Superior temporal gyrus (tissue), 1 donor: ENCODE measurements around the gene KIRREL3.

Source experiments
- DNase-seq: peaks from one replicate; pipeline ENCODE4 v3.0.0-alpha.2; 2016; ENCODE audit errors: extremely low spot score

KIRREL3 gene

DNA sequence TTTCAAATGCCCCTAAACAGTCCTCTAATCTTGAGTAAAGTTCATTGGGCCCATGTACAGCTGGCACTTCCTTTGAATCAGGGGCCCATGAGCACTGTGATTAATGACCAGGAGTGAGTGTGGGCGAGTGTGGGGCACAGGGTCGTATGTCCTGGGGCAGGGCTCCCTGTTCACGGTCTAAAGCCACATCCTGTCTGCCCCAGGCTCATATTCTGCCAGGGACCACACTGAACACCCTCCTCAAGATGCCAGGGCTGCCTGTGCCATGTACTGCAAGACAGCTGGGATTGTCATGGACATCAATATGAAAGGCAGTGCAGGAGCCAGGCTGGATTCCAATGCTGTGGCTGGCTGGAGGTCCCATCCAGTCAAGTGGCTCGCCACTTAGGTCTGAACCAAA lies 130.5 kb downstream of the KIRREL3 start:
- DNase-seq = no peak

- no peak for DNase-seq
Observed at GRCh38 chr11:126868741-126869140, 131.8 kb downstream of the KIRREL3 start.

GRCh38 chr11:126864934-126865333 lies 135.6 kb downstream of the KIRREL3 start:
- DNase-seq = no peak

DNA sequence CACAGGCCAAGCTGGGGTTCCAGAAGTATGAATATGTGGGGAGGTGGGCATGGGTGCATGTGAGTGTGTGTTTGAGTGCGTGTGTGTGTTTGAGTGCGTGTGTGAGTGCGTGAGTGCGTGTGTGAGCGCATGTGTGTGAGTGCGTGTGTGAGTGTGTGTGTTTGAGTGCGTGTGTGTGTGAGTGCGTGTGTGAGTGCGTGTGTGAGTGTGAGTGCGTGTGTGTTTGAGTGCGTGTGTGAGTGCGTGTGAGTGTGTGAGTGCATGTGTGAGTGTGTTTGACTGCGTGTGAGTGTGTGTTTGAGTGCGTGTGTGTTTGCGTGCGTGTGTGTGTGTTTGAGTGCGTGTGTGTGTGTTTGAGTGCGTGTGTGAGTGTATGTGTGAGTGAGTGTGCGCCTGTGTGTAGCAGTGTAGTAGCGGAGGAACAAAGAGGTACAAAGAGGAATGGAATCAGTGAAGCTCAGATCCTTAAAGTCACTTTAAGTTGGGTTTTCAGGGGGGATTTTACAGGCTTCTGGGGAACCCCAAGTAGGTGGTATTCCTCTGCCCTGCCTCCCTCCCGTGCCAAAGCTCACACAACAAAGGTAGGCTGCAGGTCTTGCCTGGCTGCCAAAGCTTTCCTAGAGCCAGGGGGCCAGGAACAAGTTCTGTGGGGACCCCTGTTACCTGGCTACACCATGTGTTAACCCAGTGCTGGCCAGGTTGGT lies 137.1 kb downstream of the KIRREL3 start:
- DNase-seq = no peak

DNA sequence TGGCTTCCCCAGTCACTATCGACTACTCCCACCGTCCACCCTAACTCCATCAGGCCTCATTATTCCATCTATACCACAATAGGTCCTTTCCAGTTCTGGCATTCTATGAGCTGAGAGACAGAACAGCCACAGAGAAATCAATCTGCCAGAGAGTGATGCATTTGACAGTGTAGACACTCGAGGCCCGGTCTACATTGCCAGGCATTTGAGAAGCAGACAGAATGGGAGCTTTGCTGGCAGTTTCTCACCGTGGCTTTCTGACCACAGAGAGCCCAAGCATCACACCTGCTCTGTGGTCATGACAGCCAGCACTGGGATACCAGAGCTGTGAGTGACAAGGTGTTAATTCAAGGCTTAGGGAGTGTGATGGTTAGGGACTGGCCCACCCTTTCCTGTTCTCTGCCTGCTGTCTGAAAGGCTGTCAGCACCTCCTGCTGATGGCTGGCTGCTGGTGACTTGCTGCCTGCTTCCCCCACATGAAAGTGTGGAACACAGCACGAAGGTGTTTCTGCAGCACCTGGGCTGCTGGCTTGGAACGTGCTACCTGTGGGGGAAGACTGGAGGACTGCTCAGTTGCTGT lies 137.8 kb downstream of the KIRREL3 start:
- no peak for DNase-seq

- no peak for DNase-seq
Observed at GRCh38 chr11:126861796-126862459, 138.6 kb downstream of the KIRREL3 start.

GRCh38 chr11:126857860-126858808 lies 142.4 kb downstream of the KIRREL3 start:
- no peak for DNase-seq

DNA sequence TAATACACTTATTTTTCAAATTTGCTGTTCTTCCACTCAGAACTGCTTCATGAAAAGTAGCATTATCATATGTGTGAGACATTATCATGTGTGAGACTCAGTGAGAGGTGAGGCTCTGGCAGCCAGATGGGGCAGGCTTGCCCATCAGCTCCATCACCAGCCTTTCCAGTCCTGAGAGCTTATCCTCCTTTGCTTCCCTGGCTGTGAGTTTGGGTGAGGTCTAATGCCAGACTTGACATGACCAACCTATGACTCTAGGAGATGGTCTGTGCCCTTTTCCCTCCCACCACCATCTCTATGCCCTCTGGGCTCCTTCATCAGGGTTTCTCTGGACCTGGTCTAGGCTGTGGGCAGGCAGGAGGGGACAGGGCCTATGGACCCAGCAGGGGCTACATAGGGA lies 145.0 kb downstream of the KIRREL3 start:
- no peak for DNase-seq

DNA sequence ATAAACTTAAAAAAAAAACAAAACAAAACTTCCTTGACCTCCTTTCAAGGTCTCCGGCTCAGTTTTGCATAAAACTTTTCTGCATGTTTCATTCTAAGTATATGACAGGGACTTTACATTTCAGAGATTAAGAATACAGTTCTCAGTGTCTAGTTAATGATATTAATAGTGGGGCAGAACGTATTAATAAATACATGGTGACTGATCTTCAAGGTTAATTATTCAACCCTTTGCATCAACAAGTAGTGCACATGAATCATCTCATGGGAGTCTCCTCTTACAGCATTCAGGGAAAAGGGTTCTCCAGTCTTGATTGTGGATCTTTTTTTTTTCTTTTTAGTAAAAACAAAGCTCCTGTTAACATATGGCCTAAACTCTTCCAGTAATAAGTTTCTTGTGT lies 146.8 kb downstream of the KIRREL3 start:
- DNase-seq = no peak

DNA sequence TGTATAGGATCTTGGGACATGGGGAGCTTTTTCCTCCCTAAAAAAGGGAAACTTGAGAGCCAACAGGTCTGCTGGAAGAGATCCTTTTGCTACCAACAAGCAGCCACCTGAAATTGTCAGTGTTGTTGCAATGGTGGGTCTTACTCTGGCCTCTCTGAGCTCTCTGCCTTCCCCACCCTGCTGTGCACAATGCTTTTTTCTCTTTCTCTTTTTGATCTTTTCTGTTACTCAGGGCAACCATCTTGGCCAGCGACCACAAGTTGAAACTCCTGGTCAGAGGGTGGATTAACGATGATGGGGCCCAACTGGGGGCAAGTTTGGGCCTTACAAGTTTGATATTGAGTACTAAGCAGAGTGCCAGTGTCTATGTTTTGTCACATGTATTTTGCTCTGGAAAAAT lies 155.8 kb downstream of the KIRREL3 start:
- DNase-seq = no peak

DNA sequence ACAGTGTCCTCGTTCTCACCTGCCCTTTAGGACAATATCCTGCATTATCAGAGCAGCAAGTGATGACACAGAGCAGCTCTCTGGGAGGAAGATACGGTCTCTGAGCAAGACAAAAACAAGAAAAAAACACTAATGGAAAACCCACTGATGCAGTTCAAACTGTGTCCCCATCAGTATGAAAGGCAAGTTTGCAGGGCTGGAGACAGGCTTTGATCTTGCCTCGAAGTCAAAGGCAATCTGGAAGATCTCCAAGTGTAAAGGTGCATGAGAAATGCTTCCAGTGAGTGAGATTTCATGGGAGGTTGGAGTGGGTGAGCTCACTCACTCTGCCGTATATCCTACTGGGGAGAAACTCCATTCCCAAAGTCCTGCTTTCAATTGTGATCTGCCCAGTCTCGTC lies 157.5 kb downstream of the KIRREL3 start:
- no peak for DNase-seq

DNA sequence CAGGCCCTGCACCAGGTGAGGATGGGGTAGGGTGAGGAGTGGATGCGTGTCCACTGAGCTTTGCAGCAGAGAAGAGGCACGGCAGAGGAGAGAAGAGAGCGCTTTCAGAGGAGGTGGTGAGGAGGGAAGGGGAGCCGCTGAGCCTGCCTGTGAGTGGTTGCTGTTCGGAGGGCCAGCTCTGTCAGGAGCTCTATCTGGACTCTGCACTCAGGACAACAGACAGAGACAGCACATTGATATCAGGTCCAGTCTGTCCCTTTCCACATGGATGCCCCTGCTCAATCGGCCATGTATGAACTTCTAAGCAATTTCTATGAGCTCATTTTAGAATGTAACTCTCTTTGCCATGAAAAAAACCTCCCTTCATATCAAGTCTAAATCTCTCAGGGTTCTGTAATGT lies 158.6 kb downstream of the KIRREL3 start:
- no peak for DNase-seq

DNA sequence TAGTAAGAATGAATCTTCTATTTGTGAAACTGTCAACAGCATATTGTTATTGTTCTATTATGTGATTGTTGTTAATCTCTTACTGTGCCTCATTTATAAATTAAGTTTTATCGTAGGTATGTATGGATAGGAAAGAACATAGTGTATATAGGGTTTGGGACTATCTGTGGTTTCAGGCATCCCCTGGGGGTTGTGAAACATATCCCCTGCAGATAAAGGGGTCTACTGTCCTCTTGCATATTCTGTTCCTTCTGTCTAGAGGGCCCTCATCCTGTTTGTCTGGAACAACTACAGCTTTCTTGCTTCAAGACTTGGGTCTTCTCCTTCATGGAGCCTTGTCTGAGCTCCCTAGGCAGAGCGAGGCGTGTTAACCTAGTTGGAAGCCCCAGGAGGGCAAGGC lies 159.6 kb downstream of the KIRREL3 start:
- DNase-seq = no peak

DNA sequence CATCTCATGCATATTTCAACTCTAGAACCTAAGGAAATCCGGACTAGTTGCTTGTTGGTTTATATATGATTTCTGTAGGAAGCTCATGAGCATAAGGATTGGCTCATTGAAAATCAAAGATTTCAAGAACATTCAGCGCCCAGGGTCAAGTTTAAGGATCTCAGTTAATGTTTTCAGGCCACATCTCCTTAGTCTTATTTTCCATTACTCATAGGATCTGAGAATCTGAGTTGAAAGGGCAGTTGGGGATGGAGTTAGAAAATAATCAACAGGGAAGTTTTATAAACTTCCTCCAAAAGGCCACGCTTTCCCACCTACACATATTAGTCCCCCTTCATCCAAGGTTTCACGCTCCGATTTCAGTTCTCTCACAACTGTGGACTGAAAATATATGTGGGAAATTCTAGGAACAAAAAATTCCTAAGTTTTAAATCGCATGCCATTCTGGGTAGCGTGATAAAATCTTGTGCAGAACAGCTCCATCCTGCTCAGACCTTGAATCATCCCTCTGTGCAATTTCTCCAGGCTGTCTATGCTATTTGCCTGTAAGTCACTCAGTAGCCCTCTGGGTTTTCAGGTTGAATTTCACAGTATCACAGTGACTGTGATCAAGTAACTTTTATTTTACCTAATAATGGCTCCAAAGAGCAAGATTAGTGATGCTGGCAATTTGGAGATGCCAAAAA lies 160.2 kb downstream of the KIRREL3 start:
- peak; percentile 40 for DNase-seq

DNA sequence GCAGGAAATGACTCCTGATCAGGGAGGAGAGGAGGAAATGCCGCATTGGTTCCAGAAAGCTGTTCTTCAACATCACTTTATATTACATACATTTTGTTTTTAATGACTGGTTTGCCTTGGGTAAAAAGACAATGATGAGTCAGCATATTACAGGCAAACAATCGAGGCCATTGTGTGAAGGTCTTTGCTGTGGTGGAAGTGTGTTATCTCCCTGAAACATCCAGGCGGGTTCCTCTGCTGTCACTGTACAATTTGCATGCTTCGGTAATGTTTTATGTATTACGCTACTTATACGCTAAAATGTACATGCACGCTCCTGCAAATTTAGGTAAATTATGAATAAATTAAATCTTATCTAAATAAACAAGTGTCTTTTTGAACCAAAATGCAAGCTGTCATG lies 161.1 kb downstream of the KIRREL3 start:
- DNase-seq = peak; percentile 85

GRCh38 chr11:126838779-126839178 lies 161.8 kb downstream of the KIRREL3 start:
- no peak for DNase-seq

DNA sequence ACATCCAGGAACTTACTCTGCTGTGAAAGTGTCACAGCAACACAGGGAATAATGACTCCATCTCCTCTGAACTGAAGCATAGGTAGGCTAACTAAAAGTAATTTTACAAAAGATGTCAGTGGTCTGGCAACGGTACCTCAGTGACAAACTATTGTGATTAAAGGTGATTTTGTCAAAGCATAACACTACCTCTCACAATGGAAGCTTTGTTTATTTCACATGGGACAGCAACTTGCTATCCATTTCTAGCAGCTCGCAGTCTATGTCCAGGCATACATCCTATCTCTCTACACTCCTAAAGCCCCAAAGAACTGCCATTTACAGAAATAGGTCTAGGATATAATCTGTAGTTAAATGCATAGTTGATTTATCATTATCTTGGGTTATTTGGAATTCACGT lies 163.0 kb downstream of the KIRREL3 start:
- no peak for DNase-seq

GRCh38 chr11:126834573-126834972 lies 166.0 kb downstream of the KIRREL3 start:
- peak; percentile 44 for DNase-seq

DNA sequence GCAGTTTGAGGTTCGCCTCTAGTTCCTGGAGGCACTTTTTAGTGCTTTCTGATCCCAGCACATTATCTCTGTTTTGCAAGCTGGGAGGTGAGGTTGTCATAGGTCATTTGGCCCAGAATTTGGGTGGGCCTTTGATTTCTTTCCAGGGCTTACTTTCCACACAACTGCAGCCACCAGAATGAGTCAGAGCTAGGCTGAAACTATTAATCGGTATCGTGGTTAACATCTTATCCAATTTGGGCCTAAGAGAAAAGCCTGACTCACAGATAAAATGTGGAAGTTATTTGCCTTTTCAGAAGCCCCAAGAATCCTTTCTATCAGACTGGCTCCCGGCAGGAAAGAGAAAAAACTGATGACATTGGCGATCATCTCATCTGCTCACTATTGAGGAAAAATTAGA lies 166.4 kb downstream of the KIRREL3 start:
- DNase-seq = no peak

DNA sequence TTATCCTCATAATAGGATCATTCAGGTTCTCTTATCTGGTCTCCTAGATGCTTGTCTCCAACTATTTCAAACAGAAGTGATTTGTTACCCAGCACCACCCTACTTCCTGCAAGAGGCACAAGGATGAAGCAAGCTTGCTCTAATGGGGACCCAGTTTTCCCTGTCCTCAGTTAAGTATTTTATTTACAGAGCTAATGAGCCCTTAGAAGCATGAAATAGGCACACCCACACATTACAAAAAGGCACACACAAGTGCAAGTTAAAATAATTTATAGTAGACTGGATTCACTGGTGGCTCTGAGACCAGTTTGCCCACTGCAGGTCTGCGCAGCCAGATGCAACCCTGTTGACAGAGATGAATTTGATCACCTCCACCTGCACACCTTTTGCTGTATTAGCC lies 167.5 kb downstream of the KIRREL3 start:
- no peak for DNase-seq

GRCh38 chr11:126832387-126832786 lies 168.2 kb downstream of the KIRREL3 start:
- DNase-seq = no peak
